GM21825 (cell line): Measurements from ENCODE around the gene SCMH1.
"Not testable (repeated sequence)": the region's sequence is repeated elsewhere in the genome, so short reads cannot be mapped to it uniquely, and the experiment has no call there.

Experiments
- ATAC-seq: cut with Tn5 transposase; IDR thresholded peaks from one replicate; pipeline ENCODE4 v1.9.1; 2021; ENCODE audit warnings: mild to moderate bottlenecking, moderate library complexity; ENCODE audit not compliant: unreplicated experiment

SCMH1 gene

GRCh38 chr1:41217441-41217840 is 24.7 kb downstream of the SCMH1 start:
- ATAC-seq: no peak

- ATAC-seq: no peak
Observed at GRCh38 chr1:41215623-41216022, 26.5 kb downstream of the SCMH1 start.

- no peak for ATAC-seq
Observed at GRCh38 chr1:41213341-41213740, 28.8 kb downstream of the SCMH1 start.

- not testable (repeated sequence) for ATAC-seq
Observed at GRCh38 chr1:41211608-41212007, 30.5 kb downstream of the SCMH1 start.

GRCh38 chr1:41207053-41207452 is 35.1 kb downstream of the SCMH1 start:
- not testable (repeated sequence) for ATAC-seq

GRCh38 chr1:41200728-41201127 is 41.4 kb downstream of the SCMH1 start:
- ATAC-seq: no peak

- no peak for ATAC-seq
Observed at GRCh38 chr1:41199375-41199774, 42.7 kb downstream of the SCMH1 start.

GRCh38 chr1:41192456-41193178 is 49.5 kb downstream of the SCMH1 start:
- no peak for ATAC-seq

GRCh38 chr1:41184446-41184845 is 57.7 kb downstream of the SCMH1 start:
- ATAC-seq: no peak

GRCh38 chr1:41178230-41178629 is 63.9 kb downstream of the SCMH1 start:
- not testable (repeated sequence) for ATAC-seq

- ATAC-seq: no peak
Observed at GRCh38 chr1:41175546-41175945, 66.6 kb downstream of the SCMH1 start.

- ATAC-seq: no peak
Observed at GRCh38 chr1:41174170-41174569, 67.9 kb downstream of the SCMH1 start.

GRCh38 chr1:41173651-41174050 is 68.5 kb downstream of the SCMH1 start:
- ATAC-seq: no peak

- ATAC-seq: no peak
Observed at GRCh38 chr1:41171266-41171874, 70.7 kb downstream of the SCMH1 start.

- ATAC-seq: no peak
Observed at GRCh38 chr1:41169799-41170180, 72.3 kb downstream of the SCMH1 start.

GRCh38 chr1:41169066-41169798 is 72.9 kb downstream of the SCMH1 start:
- ATAC-seq: no peak

GRCh38 chr1:41167667-41168066 is 74.4 kb downstream of the SCMH1 start:
- ATAC-seq: no peak

GRCh38 chr1:41164727-41165126 is 77.4 kb downstream of the SCMH1 start:
- ATAC-seq: no peak

- ATAC-seq: no peak
Observed at GRCh38 chr1:41162441-41162840, 79.7 kb downstream of the SCMH1 start.

GRCh38 chr1:41161846-41162245 is 80.3 kb downstream of the SCMH1 start:
- no peak for ATAC-seq

- ATAC-seq: no peak
Observed at GRCh38 chr1:41160498-41161110, 81.5 kb downstream of the SCMH1 start.

GRCh38 chr1:41158966-41159365 is 83.1 kb downstream of the SCMH1 start:
- ATAC-seq: no peak
